Measurements from ENCODE around the gene HCN3. TPM values are rescaled to one million over a fixed set of nuclear protein-coding genes. Genes with fewer than 3 reads are reported as not detected.
A peak's percentile ranks its signal among the peaks of the same experiment; 100 is the strongest.

HCN3 gene
- total RNA-seq, 1 experiment from 2014 or later, result 5.4 TPM

DNA sequence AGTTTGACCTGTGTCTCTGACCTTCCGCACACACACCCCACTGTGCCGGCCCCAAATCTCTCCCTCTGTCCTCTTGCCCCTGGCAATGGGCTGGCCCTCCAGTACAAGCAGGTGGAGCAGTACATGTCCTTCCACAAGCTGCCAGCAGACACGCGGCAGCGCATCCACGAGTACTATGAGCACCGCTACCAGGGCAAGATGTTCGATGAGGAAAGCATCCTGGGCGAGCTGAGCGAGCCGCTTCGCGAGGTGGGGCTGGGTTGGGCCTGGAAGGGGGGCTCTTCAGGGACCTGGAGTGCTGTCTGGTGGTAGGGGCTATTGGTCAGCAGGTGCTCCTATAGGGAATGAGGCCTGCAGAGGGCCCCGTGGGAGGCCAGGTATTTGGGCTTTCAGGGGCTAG, 7.8 kb downstream of the HCN3 start:
- no CpG with 5 or more reads among the region's 14 CpGs for WGBS (ENCODE audit: extremely low coverage, insufficient read length, low lambda C conversion rate)
- no peaks in the 10 kb centered on the region for H3K9me3 Mint-ChIP-seq
- no peak for DNase-seq
- no peaks in the 10 kb centered on the region for H3K27me3 Mint-ChIP-seq (ENCODE audit: low read depth)
- H2BK5ac ChIP-seq (ENCODE audit: insufficient read length, low read length), result no peak overlapping the region
- H3K79me1 ChIP-seq (ENCODE audit: insufficient read depth, low read depth, low read length, poor library complexity, severe bottlenecking), result no peaks in the 10 kb centered on the region
- no peak overlapping the region for H3K9ac ChIP-seq (ENCODE audit: extremely low read depth, insufficient read length, low read length)
- H3K23me2 ChIP-seq (ENCODE audit: insufficient read length, low read depth, low read length, poor library complexity, severe bottlenecking), result peaks cover 3% of the 10 kb centered on the region
- H3K18ac ChIP-seq (ENCODE audit: insufficient read length, low read depth, low read length), result no peak overlapping the region
- H4K8ac ChIP-seq (replicated peaks; ENCODE audit: insufficient read length, low read depth, low read length), result no peak overlapping the region
- H3K27ac Mint-ChIP-seq, result peak overlapping the region in 2 of 3 experiments; percentile 2 to 21; a peak in 3 of 7 replicates
- no peak overlapping the region for H4K5ac ChIP-seq (ENCODE audit: insufficient read length, low read depth, low read length)
- H2AK5ac ChIP-seq (ENCODE audit: insufficient read length, low read length), result no peak overlapping the region
- no peak overlapping the region for H3K56ac ChIP-seq (ENCODE audit: insufficient read length, low read depth, low read length)
- no peaks in the 10 kb centered on the region for H3K79me2 ChIP-seq (ENCODE audit: insufficient read depth, low read length)
- H2AFZ ChIP-seq (ENCODE audit: low read length), result no peak overlapping the region
- H2BK15ac ChIP-seq (ENCODE audit: low read depth, low read length), result no peak overlapping the region
- no peak overlapping the region for H3K4me3 Mint-ChIP-seq
- no peak overlapping the region for H3K4ac ChIP-seq (ENCODE audit: low read depth, low read length)
- H4K20me1 ChIP-seq (ENCODE audit: control insufficient read depth, insufficient read depth, insufficient read length), result no peaks in the 10 kb centered on the region
- no peak overlapping the region for H3K14ac ChIP-seq (ENCODE audit: insufficient read depth, low read length)
- no peak overlapping the region for H3T11ph ChIP-seq (ENCODE audit: low read length)
- H2BK20ac ChIP-seq (ENCODE audit: low read depth, low read length, poor library complexity, severe bottlenecking), result no peak overlapping the region
- no peaks in the 10 kb centered on the region for H3K9me3 ChIP-seq (ENCODE audit: control insufficient read depth, low read depth, low read length)
- H3K4me2 ChIP-seq (ENCODE audit: insufficient read depth, insufficient read length, low read length), result no peak overlapping the region
- H2BK120ac ChIP-seq (ENCODE audit: low read depth, low read length, poor library complexity, severe bottlenecking), result no peak overlapping the region
- H3K4me1 ChIP-seq (ENCODE audit: insufficient read depth, low read length), result no peaks in the 10 kb centered on the region
- H4K91ac ChIP-seq (ENCODE audit: insufficient read length, low read depth, low read length), result no peak overlapping the region
- TF ChIP-seq, protein P1, sequence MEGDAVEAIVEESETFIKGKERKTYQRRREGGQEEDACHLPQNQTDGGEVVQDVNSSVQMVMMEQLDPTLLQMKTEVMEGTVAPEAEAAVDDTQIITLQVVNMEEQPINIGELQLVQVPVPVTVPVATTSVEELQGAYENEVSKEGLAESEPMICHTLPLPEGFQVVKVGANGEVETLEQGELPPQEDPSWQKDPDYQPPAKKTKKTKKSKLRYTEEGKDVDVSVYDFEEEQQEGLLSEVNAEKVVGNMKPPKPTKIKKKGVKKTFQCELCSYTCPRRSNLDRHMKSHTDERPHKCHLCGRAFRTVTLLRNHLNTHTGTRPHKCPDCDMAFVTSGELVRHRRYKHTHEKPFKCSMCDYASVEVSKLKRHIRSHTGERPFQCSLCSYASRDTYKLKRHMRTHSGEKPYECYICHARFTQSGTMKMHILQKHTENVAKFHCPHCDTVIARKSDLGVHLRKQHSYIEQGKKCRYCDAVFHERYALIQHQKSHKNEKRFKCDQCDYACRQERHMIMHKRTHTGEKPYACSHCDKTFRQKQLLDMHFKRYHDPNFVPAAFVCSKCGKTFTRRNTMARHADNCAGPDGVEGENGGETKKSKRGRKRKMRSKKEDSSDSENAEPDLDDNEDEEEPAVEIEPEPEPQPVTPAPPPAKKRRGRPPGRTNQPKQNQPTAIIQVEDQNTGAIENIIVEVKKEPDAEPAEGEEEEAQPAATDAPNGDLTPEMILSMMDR (conservative IDR thresholded peaks at IDR 0.05), result no peak
- no peak overlapping the region for H2BK12ac ChIP-seq (ENCODE audit: insufficient read length, low read depth, low read length)
- H3K27me3 ChIP-seq (ENCODE audit: insufficient read depth, low read length), result no peaks in the 10 kb centered on the region
- H3K4me1 Mint-ChIP-seq, result peaks cover 0 to 3% of the 10 kb centered on the region in 2 experiments; a peak in 1 of 4 replicates
- H3K23ac ChIP-seq (ENCODE audit: insufficient read length, low read depth, low read length), result no peak overlapping the region
- no peak overlapping the region for H3K27ac ChIP-seq (ENCODE audit: insufficient read length, low read depth, low read length)
- H3K36me3 Mint-ChIP-seq (ENCODE audit: insufficient read depth in 1 of 3, low read depth in 3 of 3), result peaks cover 4 to 12% (median 4%) of the 10 kb centered on the region in 3 experiments; a peak in 4 of 7 replicates

All from H9 (cell line).